ENCODE data around the gene CHMP4B. TPM values are rescaled to one million over a fixed set of nuclear protein-coding genes. Genes with fewer than 3 reads are reported as not detected.

Gene CHMP4B
- total RNA-seq, 1 donor from 2014 or later = 95.6 TPM

DNA sequence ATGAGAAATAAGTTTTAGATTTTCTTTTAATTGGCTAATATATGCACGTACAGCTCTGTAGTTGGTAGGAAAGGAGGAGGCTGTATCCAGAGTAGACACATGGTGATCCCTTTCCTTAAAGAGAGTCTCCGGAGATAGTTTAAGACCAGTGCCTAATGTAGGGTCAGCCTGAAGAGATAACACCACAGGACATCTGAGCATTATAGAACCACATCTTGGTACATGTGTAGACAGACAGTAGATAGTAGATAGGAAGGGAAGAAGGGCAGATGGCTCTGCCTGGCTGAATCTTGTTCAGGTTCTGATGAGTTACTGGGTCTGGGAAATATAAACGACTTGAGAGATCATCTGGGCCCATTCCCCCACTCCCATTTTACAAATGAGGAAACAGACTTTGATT, 18.5 kb downstream of the CHMP4B start:
- Mint-ChIP-seq H3K9me3 (no peaks in the 10 kb centered on the region), H3K27ac (no peak overlapping the region), H3K4me1 (peaks cover 44% of the 10 kb centered on the region), H3K4me3 (no peak overlapping the region), H3K36me3 (ENCODE audit: low read depth) (peaks cover 26% of the 10 kb centered on the region), H3K27me3 (no peaks in the 10 kb centered on the region)
- DNase-seq = no peak
- intact Hi-C loops (cut with micrococcal nuclease) = no loop called here

- no peak for DNase-seq
- Mint-ChIP-seq H3K9me3 (no peaks in the 10 kb centered on the region), H3K27ac (no peak overlapping the region), H3K27me3 (no peaks in the 10 kb centered on the region), H3K4me3 (no peak overlapping the region), H3K36me3 (ENCODE audit: low read depth) (peaks cover 31% of the 10 kb centered on the region), H3K4me1 (peaks cover 38% of the 10 kb centered on the region)
- intact Hi-C loops (cut with micrococcal nuclease) = no loop called here
Measured at GRCh38 chr20:33830371-33830770, 19.2 kb downstream of the CHMP4B start.

DNA sequence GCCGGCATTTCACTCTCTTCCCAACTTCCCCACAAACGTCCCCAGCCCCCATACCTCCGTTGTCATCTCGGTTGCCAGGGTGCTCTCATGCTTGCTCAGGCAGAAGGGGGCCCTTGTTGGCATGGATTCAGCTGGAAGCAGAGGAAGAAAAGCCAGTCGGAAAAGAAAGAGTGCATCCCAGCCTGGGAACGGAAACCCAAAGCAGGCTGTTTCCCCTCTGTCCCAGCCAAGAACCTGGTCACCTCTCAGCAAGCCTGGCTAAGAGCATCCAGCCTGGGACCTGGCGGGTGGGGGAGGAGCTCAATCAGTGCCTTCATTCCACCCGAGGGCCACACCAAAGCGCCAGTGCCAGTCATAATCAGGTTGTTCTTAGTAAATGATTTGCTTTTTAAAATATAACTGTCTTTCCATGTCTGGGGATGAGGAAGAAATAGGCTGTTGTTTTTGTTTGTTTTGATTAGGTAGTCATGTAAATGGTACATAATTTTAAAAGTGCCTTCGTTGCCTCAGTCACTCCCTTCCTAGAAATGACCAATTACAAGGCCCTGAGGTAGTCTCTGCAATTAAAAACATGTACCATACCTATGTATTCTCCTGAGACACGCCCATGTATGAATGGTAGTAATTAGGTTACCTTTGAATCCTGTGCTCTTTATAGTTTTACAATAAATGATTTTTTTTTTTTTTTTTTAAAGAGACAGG, 21.1 kb downstream of the CHMP4B start:
- Mint-ChIP-seq H3K4me3 (no peak overlapping the region), H3K4me1 (peaks cover 38% of the 10 kb centered on the region), H3K27ac (no peak overlapping the region), H3K27me3 (no peaks in the 10 kb centered on the region), H3K9me3 (no peaks in the 10 kb centered on the region), H3K36me3 (ENCODE audit: low read depth) (peaks cover 36% of the 10 kb centered on the region)
- intact Hi-C loops (cut with micrococcal nuclease) = no loop called here
- no peak for DNase-seq

GRCh38 chr20:33833333-33833732, 22.2 kb downstream of the CHMP4B start:
- Mint-ChIP-seq H3K4me3 (no peak overlapping the region), H3K4me1 (peaks cover 43% of the 10 kb centered on the region), H3K9me3 (no peaks in the 10 kb centered on the region), H3K27me3 (no peaks in the 10 kb centered on the region), H3K36me3 (ENCODE audit: low read depth) (peaks cover 36% of the 10 kb centered on the region), H3K27ac (peak overlapping the region; percentile 8)
- DNase-seq = no peak
- intact Hi-C loops (cut with micrococcal nuclease) = no loop called here

DNA sequence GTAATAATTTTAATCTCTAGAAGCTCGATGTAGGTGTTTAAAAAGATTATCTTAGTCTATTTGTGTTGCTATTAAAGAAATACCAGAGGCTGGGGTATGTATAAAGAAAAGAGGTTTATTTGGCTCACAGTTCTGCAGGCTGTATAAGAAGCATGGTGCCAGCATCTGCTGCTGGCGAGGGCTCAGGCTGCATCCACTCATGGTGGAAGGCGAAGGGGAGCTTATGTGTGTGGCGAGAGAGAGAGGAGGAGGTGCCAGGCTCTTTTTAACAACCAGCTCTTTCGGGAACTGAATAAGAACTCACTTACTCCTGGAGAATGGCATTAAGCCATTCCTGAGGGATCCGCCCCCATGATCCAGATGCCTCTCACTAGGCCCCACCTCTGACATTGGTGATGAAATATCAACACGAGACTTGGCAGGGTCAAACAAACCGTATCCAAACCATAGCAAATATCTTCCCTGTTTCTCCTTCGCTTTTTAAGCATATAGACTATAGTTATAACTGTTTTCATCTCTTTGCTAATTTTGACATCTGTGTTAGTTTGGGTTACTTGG, 24.5 kb downstream of the CHMP4B start:
- H3K4me1 Mint-ChIP-seq = peaks cover 43% of the 10 kb centered on the region
- intact Hi-C loops (cut with micrococcal nuclease) = no loop called here
- no peaks in the 10 kb centered on the region for H3K27me3 Mint-ChIP-seq
- H3K4me3 Mint-ChIP-seq = no peak overlapping the region
- H3K27ac Mint-ChIP-seq = no peak overlapping the region
- DNase-seq = no peak
- no peaks in the 10 kb centered on the region for H3K9me3 Mint-ChIP-seq
- peaks cover 31% of the 10 kb centered on the region for H3K36me3 Mint-ChIP-seq (ENCODE audit: low read depth)

GRCh38 chr20:33836277-33836676, 25.1 kb downstream of the CHMP4B start:
- no peak for DNase-seq
- H3K4me1 Mint-ChIP-seq = peaks cover 47% of the 10 kb centered on the region
- peaks cover 29% of the 10 kb centered on the region for H3K36me3 Mint-ChIP-seq (ENCODE audit: low read depth)
- no peak overlapping the region for H3K27ac Mint-ChIP-seq
- H3K27me3 Mint-ChIP-seq = no peaks in the 10 kb centered on the region
- no peak overlapping the region for H3K4me3 Mint-ChIP-seq
- no peaks in the 10 kb centered on the region for H3K9me3 Mint-ChIP-seq
- intact Hi-C loops (cut with micrococcal nuclease) = no loop called here

GRCh38 chr20:33837096-33837830, 26.1 kb downstream of the CHMP4B start:
- peak overlapping the region; percentile 5 for H3K27ac Mint-ChIP-seq
- intact Hi-C loops (cut with micrococcal nuclease) = no loop called here
- H3K27me3 Mint-ChIP-seq = no peaks in the 10 kb centered on the region
- peak; percentile 62 for DNase-seq
- H3K9me3 Mint-ChIP-seq = no peaks in the 10 kb centered on the region
- H3K4me3 Mint-ChIP-seq = peak overlapping the region; percentile 13
- H3K4me1 Mint-ChIP-seq = peaks cover 56% of the 10 kb centered on the region
- peaks cover 27% of the 10 kb centered on the region for H3K36me3 Mint-ChIP-seq (ENCODE audit: low read depth)

GRCh38 chr20:33838035-33838864, 27.1 kb downstream of the CHMP4B start:
- no peaks in the 10 kb centered on the region for H3K27me3 Mint-ChIP-seq
- H3K9me3 Mint-ChIP-seq = no peaks in the 10 kb centered on the region
- H3K4me3 Mint-ChIP-seq = no peak overlapping the region
- no peak for DNase-seq
- intact Hi-C loops (cut with micrococcal nuclease) = no loop called here
- no peak overlapping the region for H3K27ac Mint-ChIP-seq
- peaks cover 58% of the 10 kb centered on the region for H3K4me1 Mint-ChIP-seq
- peaks cover 20% of the 10 kb centered on the region for H3K36me3 Mint-ChIP-seq (ENCODE audit: low read depth)

- Mint-ChIP-seq H3K27me3 (no peaks in the 10 kb centered on the region), H3K9me3 (no peaks in the 10 kb centered on the region), H3K4me3 (no peak overlapping the region), H3K27ac (no peak overlapping the region), H3K4me1 (peaks cover 63% of the 10 kb centered on the region), H3K36me3 (ENCODE audit: low read depth) (peaks cover 13% of the 10 kb centered on the region)
- intact Hi-C loops (cut with micrococcal nuclease) = no loop called here
- no peak for DNase-seq
Measured at GRCh38 chr20:33839591-33839990, 28.4 kb downstream of the CHMP4B start.

DNA sequence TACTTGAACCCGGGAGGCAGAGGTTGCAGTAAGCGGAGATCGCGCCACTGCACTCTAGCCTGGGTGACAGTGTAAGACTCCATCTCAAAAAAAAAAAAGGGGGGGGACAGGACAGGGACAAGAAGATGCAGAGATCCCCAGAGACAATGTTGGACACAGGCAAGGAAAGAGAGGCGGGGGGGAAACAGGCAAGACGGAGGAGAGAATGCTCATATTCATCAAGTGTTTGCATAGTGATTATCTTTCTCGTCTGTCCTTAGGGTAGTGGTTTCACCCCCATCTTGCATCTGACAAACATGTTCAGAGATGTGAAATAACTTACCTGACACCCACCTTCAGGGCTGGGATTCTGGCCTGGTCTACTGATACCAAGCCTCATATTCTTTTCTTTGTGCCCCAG, 29.0 kb downstream of the CHMP4B start:
- no peak for DNase-seq
- Mint-ChIP-seq H3K4me1 (peaks cover 63% of the 10 kb centered on the region), H3K4me3 (no peak overlapping the region), H3K27ac (no peak overlapping the region), H3K27me3 (no peaks in the 10 kb centered on the region), H3K36me3 (ENCODE audit: low read depth) (peaks cover 9% of the 10 kb centered on the region), H3K9me3 (no peaks in the 10 kb centered on the region)
- intact Hi-C loops (cut with micrococcal nuclease) = no loop called here

DNA sequence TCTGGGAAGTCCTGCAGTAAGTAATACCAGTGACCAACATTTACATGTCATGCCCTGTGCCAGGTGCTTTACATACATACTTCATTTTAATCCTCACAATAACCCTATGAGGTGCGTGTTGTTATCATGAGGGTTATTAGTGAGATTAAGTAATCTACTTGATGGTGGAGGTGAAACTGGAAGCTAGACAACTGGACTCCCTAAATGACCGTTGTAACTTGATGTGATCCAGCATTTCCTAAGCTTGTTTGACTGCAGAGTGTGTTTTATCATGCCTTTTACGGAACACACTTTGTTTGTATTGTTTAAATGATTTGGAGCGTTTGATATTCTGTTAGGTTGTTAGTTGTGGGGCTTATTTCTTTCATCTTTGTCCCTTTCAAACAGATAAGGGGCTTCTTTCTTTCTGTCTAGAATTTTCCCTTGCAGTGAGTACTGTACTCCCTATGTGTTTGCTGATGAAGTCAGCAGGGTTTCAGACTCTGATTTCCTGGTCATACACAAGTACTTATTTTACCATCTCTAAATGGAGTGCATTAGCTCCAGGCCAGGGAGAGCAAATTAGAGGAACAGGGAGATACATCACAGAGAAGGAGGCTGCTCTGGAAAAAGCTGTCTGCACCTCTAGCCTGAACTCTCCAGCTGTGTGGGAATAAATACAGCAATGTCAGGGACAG, 29.7 kb downstream of the CHMP4B start:
- intact Hi-C loops (cut with micrococcal nuclease) = no loop called here
- Mint-ChIP-seq H3K27me3 (no peaks in the 10 kb centered on the region), H3K4me1 (peaks cover 69% of the 10 kb centered on the region), H3K27ac (no peak overlapping the region), H3K9me3 (no peaks in the 10 kb centered on the region), H3K36me3 (ENCODE audit: low read depth) (peaks cover 6% of the 10 kb centered on the region), H3K4me3 (no peak overlapping the region)
- no peak for DNase-seq

GRCh38 chr20:33841436-33841799, 30.3 kb downstream of the CHMP4B start:
- Mint-ChIP-seq H3K9me3 (no peaks in the 10 kb centered on the region), H3K36me3 (ENCODE audit: low read depth) (peaks cover 7% of the 10 kb centered on the region), H3K27me3 (no peaks in the 10 kb centered on the region), H3K27ac (no peak overlapping the region), H3K4me1 (peaks cover 72% of the 10 kb centered on the region), H3K4me3 (no peak overlapping the region)
- no peak for DNase-seq
- intact Hi-C loops (cut with micrococcal nuclease) = no loop called here

GRCh38 chr20:33842346-33842745, 31.2 kb downstream of the CHMP4B start:
- H3K27ac Mint-ChIP-seq = no peak overlapping the region
- no peak overlapping the region for H3K4me3 Mint-ChIP-seq

More at GRCh38 chr20:33842346-33842745, 31.2 kb downstream of the CHMP4B start:
- Mint-ChIP-seq H3K27me3 (no peaks in the 10 kb centered on the region), H3K4me1 (peaks cover 72% of the 10 kb centered on the region), H3K36me3 (ENCODE audit: low read depth) (peaks cover 6% of the 10 kb centered on the region), H3K9me3 (no peaks in the 10 kb centered on the region)
- DNase-seq = no peak
- intact Hi-C loops (cut with micrococcal nuclease) = no loop called here

Measured in activated CD4-positive, alpha-beta T cell treated with anti-CD3 and anti-CD28 coated beads, Interleukin-2, amount 10 ng/mL, durations not matched to agents 24 days and 14 days (primary cell).